Activated CD8-positive, alpha-beta T cell treated with anti-CD3 and anti-CD28 coated beads, Interleukin-2, amount 10 ng/mL, durations not matched to agents 7 days and 5 days (primary cell): ENCODE data around the gene HS3ST3A1. TPM values are rescaled to one million over a fixed set of nuclear protein-coding genes. Genes with fewer than 3 reads are reported as not detected.

Experiments
- ATAC-seq: fragments of 150-1000 bp; cut with Tn5 transposase; one replicate; pipeline ENCODE4 v1.10.0; 2021; ENCODE audit warnings: moderate library complexity
- CTCF ChIA-PET: fragments of 350-600 bp; sonication (Branson Sonifier 250); formaldehyde crosslinking; loops from one replicate; lab custom pipeline; 2021; ENCODE audit warnings: antibody characterized with exemption; lab: Charles Lee
- POLR2A ChIA-PET: fragments of 350-600 bp; sonication (Branson Sonifier 250); formaldehyde crosslinking; loops from one replicate; lab custom pipeline; 2021; ENCODE audit warnings: antibody characterized with exemption; lab: Charles Lee
- DNase-seq: peaks from one replicate; pipeline ENCODE4 v3.0.0-alpha.2; 2020
- H3K27ac Mint-ChIP-seq: one replicate; pipeline ENCODE4 v1.8.0; 2021; ENCODE audit warnings: mild to moderate bottlenecking, mixed read lengths
- H3K27me3 Mint-ChIP-seq: one replicate; pipeline ENCODE4 v1.8.0; 2021; ENCODE audit warnings: low read depth, mixed read lengths
- H3K36me3 Mint-ChIP-seq: one replicate; pipeline ENCODE4 v1.8.0; 2021; ENCODE audit warnings: low read depth, mixed read lengths
- H3K4me1 Mint-ChIP-seq: one replicate; pipeline ENCODE4 v1.8.0; 2021; ENCODE audit warnings: low read depth, mixed read lengths
- H3K4me3 Mint-ChIP-seq: one replicate; pipeline ENCODE4 v1.8.0; 2021; ENCODE audit warnings: mild to moderate bottlenecking, mixed read lengths
- H3K9me3 Mint-ChIP-seq: one replicate; pipeline ENCODE4 v1.8.0; 2022; ENCODE audit warnings: mixed read lengths; ENCODE audit not compliant: insufficient read depth
- total RNA-seq, 2 experiments: library from RNA; stranded (reverse); gene quantifications; one replicate each; pipeline ENCODE4 v1.2.3, GENCODE V29; 2021

The HS3ST3A1 gene
- total RNA-seq, 2 experiments from 2014 or later = not detected

GRCh38 chr17:13584701-13585080, 17.0 kb downstream of the HS3ST3A1 start:
- Mint-ChIP-seq H3K27me3 (peaks cover 2% of the 10 kb centered on the region), H3K4me3 (no peak overlapping the region), H3K27ac (no peak overlapping the region), H3K4me1 (no peaks in the 10 kb centered on the region), H3K9me3 (no peaks in the 10 kb centered on the region), H3K36me3 (no peaks in the 10 kb centered on the region)
- DNase-seq (no peak), ATAC-seq (no peak)
- CTCF ChIA-PET = no interaction called here
- POLR2A ChIA-PET = no interaction called here

DNA sequence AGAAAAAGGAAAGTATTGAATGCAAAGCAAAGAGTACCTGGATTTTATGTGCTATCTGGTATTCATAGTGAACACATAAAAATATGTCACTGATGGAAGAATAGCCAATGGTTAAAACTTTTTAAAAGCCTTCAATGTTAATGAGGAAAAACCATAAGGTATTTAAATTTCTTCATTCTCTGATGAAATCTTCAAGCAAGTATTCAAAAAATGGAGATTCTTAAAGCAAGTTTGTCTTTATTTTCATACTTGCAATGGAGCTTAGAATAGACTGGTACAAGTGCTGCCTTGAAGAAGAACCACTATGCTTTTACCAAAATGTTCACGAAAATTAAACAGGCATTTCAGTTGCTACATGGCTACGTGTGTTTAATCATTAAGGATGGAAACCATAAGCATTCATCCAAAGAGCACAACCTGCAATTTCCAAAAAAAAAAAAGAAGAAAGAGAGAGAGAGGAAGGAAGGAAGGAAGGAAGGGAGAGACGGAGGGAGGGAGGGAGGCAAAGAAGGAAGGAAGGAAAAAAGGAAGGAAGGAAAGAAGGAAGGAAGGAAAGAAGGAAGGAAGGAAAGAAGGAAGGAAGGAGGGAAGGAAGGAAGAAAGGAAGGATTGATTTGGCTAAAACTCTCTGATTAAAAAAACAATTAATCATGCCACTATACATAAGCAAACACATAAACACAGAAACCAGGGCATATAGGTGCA, 17.6 kb downstream of the HS3ST3A1 start:
- ATAC-seq (no peak), DNase-seq (no peak)
- Mint-ChIP-seq H3K9me3 (no peaks in the 10 kb centered on the region), H3K27me3 (peaks cover 2% of the 10 kb centered on the region), H3K27ac (no peak overlapping the region), H3K4me1 (no peaks in the 10 kb centered on the region), H3K4me3 (no peak overlapping the region), H3K36me3 (no peaks in the 10 kb centered on the region)
- ChIA-PET CTCF (no interaction called here), POLR2A (no interaction called here)

- H3K4me1 Mint-ChIP-seq = no peaks in the 10 kb centered on the region
- no peak for DNase-seq
- ATAC-seq = no peak
- H3K4me3 Mint-ChIP-seq = no peak overlapping the region
- CTCF ChIA-PET = interaction anchor here (0.8 kb wide), 1 partner anchor 11 kb away, joined by 3 read pairs; no protein-coding TSS in a partner anchor
- no peaks in the 10 kb centered on the region for H3K9me3 Mint-ChIP-seq
- H3K27ac Mint-ChIP-seq = no peak overlapping the region
- H3K36me3 Mint-ChIP-seq = no peaks in the 10 kb centered on the region
- H3K27me3 Mint-ChIP-seq = peaks cover 2% of the 10 kb centered on the region
- POLR2A ChIA-PET = no interaction called here
Observed at GRCh38 chr17:13582776-13583547, 18.8 kb downstream of the HS3ST3A1 start.

- Mint-ChIP-seq H3K4me1 (no peaks in the 10 kb centered on the region), H3K36me3 (no peaks in the 10 kb centered on the region), H3K27me3 (peaks cover 2% of the 10 kb centered on the region), H3K9me3 (no peaks in the 10 kb centered on the region), H3K4me3 (no peak overlapping the region), H3K27ac (no peak overlapping the region)
- ATAC-seq = no peak
- POLR2A ChIA-PET = no interaction called here
- CTCF ChIA-PET = interaction anchor here (0.8 kb wide), 1 partner anchor 12 kb away, joined by 3 read pairs; no protein-coding TSS in a partner anchor
- no peak for DNase-seq
Observed at GRCh38 chr17:13581925-13582324, 19.8 kb downstream of the HS3ST3A1 start.

GRCh38 chr17:13580790-13581189, 20.9 kb downstream of the HS3ST3A1 start:
- Mint-ChIP-seq H3K4me3 (no peak overlapping the region), H3K36me3 (no peaks in the 10 kb centered on the region), H3K27ac (no peak overlapping the region), H3K27me3 (peaks cover 2% of the 10 kb centered on the region), H3K4me1 (no peaks in the 10 kb centered on the region), H3K9me3 (no peaks in the 10 kb centered on the region)
- DNase-seq (no peak), ATAC-seq (no peak)
- ChIA-PET CTCF (no interaction called here), POLR2A (no interaction called here)

DNA sequence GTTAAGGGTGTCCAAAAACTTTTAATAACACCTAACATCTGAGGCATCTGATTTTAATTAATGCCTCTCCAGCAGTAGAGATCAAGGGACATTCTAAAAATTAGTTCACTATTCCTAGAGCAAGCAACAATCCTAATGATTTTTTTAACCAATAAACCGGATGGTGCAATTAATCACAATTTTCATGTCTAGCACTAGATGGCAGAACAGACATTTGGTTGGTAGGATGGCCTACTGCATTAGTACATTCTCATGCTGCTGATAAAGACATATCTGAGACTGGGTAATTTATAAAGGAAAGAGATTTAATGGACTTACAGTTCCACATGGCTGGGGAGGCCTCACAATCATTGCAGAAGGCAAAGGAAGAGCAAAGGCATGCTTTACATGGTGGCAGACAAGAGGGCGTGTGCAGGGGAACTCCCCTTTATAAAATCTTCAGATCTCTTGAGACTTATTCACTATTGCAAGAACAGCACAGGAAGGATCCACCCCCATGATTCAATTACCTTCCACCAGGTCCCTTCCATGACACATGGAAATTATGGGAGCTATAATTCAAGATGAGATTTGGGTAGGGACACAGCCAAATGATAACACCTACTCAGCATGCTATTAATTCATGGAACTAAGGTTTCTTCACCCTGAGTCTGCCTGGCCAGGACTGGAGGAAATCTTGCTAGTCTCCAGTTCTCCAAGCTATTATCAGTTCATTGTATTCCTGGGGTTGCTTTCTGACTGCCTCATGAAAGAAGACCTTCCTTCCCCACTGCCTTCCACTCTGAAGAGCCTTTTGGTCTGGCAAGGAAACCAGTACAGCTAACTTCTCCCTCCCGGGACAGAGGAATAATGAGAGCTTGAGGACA, 24.8 kb downstream of the HS3ST3A1 start:
- Mint-ChIP-seq H3K27ac (no peak overlapping the region), H3K9me3 (no peaks in the 10 kb centered on the region), H3K27me3 (peaks cover 4% of the 10 kb centered on the region), H3K36me3 (no peaks in the 10 kb centered on the region), H3K4me1 (no peaks in the 10 kb centered on the region), H3K4me3 (no peak overlapping the region)
- ChIA-PET CTCF (interaction anchor here (1.2 kb wide), 1 partner anchor 13 kb away, joined by 4 read pairs; no protein-coding TSS in a partner anchor), POLR2A (no interaction called here)
- DNase-seq = no peak
- ATAC-seq = no peak

- no peaks in the 10 kb centered on the region for H3K4me1 Mint-ChIP-seq
- no peaks in the 10 kb centered on the region for H3K36me3 Mint-ChIP-seq
- ATAC-seq = no peak
- ChIA-PET CTCF (no interaction called here), POLR2A (no interaction called here)
- no peak for DNase-seq
- H3K9me3 Mint-ChIP-seq = no peaks in the 10 kb centered on the region
- H3K27ac Mint-ChIP-seq = no peak overlapping the region
- no peak overlapping the region for H3K4me3 Mint-ChIP-seq
- H3K27me3 Mint-ChIP-seq = peaks cover 4% of the 10 kb centered on the region
Observed at GRCh38 chr17:13575922-13576419, 25.8 kb downstream of the HS3ST3A1 start.

- no peaks in the 10 kb centered on the region for H3K4me1 Mint-ChIP-seq
- H3K4me3 Mint-ChIP-seq = no peak overlapping the region
- H3K27me3 Mint-ChIP-seq = peaks cover 4% of the 10 kb centered on the region
- H3K36me3 Mint-ChIP-seq = no peaks in the 10 kb centered on the region
- no peak overlapping the region for H3K27ac Mint-ChIP-seq
- ChIA-PET POLR2A (no interaction called here), CTCF (no interaction called here)
- ATAC-seq = no peak
- no peak for DNase-seq
- H3K9me3 Mint-ChIP-seq = no peaks in the 10 kb centered on the region
Observed at GRCh38 chr17:13575466-13575865, 26.3 kb downstream of the HS3ST3A1 start.

- ChIA-PET POLR2A (no interaction called here), CTCF (no interaction called here)
- no peaks in the 10 kb centered on the region for H3K9me3 Mint-ChIP-seq
- H3K27me3 Mint-ChIP-seq = peaks cover 4% of the 10 kb centered on the region
- no peaks in the 10 kb centered on the region for H3K4me1 Mint-ChIP-seq
- ATAC-seq = no peak
- no peak overlapping the region for H3K27ac Mint-ChIP-seq
- DNase-seq = no peak
- H3K36me3 Mint-ChIP-seq = no peaks in the 10 kb centered on the region
- no peak overlapping the region for H3K4me3 Mint-ChIP-seq
Observed at GRCh38 chr17:13572581-13572980, 29.1 kb downstream of the HS3ST3A1 start.

DNA sequence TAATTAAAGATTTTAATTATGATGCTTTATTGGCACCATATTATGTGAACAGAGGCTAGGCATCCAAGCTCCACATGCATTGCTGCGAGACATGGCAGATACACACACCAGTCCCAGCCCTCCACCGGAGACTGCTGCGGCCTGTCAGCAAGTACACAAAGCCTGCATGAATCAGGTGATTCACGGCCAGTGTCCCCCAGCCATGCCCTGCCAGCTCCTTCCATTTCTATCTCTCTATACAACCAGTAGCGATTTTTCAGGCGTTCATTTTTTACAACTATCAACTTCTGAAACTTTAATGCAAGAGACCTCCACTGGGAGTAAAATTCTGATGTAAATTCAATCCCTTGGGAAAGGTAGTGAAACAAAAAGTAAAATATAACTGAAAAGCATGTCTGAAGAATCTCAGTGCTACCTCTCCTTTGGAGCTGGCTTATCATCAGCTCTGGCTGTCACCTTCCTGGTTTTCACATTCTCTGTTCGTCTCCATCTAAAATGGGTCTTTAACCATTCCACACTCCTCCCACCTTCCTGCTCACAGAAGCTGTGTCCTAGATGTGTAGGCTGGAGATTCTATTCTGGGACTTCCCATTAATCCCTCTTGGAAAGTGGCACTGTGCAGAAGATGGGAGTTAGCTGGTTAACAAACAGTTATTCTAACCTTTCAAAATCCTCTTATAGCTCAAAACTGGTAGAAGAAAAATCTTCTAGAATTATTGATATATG, 32.2 kb downstream of the HS3ST3A1 start:
- POLR2A ChIA-PET = no interaction called here
- DNase-seq (no peak), ATAC-seq (no peak)
- CTCF ChIA-PET = interaction anchor here (1.0 to 1.1 kb wide), 2 partner anchors 17 to 1357 kb away, joined by 3 read pairs; no protein-coding TSS in a partner anchor
- H3K27ac Mint-ChIP-seq = no peak overlapping the region
- no peaks in the 10 kb centered on the region for H3K9me3 Mint-ChIP-seq
- peaks cover 8% of the 10 kb centered on the region for H3K4me1 Mint-ChIP-seq
- no peaks in the 10 kb centered on the region for H3K36me3 Mint-ChIP-seq
- H3K27me3 Mint-ChIP-seq = peaks cover 4% of the 10 kb centered on the region
- H3K4me3 Mint-ChIP-seq = no peak overlapping the region
